Neuron (in vitro differentiated cells): Measurements from ENCODE around the gene BICRA.
A peak's percentile ranks its signal among the peaks of the same experiment; 100 is the strongest.
"Not testable (repeated sequence)": the region's sequence is repeated elsewhere in the genome, so short reads cannot be mapped to it uniquely, and the experiment has no call there.

Source experiments
- H2AFZ ChIP-seq: one replicate; pipeline ENCODE4 v1.6.1; 2013; ENCODE audit warnings: low read depth, mild to moderate bottlenecking, inconsistent platforms, low read length, moderate library complexity
- H3K27me3 ChIP-seq: one replicate; pipeline ENCODE4 v1.6.1; 2013; ENCODE audit warnings: low read length; ENCODE audit not compliant: insufficient read depth
- H3K36me3 ChIP-seq: one replicate; pipeline ENCODE4 v1.6.1; 2013; ENCODE audit warnings: low read length; ENCODE audit not compliant: insufficient read depth
- H3K4me1 ChIP-seq: one replicate; pipeline ENCODE4 v1.6.1; 2013; ENCODE audit warnings: low read length; ENCODE audit not compliant: insufficient read depth
- H3K4me3 ChIP-seq: 2 replicates; pipeline ENCODE4 v1.5.1; 2013; ENCODE audit warnings: mild to moderate bottlenecking, low read length, moderate library complexity
- H3K9me3 ChIP-seq: one replicate; pipeline ENCODE4 v1.6.1; 2013; ENCODE audit warnings: low read length

The BICRA gene

GRCh38 chr19:47714339-47714738, 105.4 kb downstream of the BICRA start:
- peaks cover 6% of the 10 kb centered on the region for H3K4me1 ChIP-seq
- no peaks in the 10 kb centered on the region for H3K36me3 ChIP-seq
- H3K27me3 ChIP-seq = peaks cover 9% of the 10 kb centered on the region
- peaks cover 7% of the 10 kb centered on the region for H3K9me3 ChIP-seq
- no peak overlapping the region for H2AFZ ChIP-seq
- no peak overlapping the region for H3K4me3 ChIP-seq

- H3K4me1 ChIP-seq, H3K36me3 ChIP-seq, H2AFZ ChIP-seq, H3K27me3 ChIP-seq, H3K4me3 ChIP-seq, H3K9me3 ChIP-seq: not testable (repeated sequence)
Observed at GRCh38 chr19:47714855-47715254, 105.9 kb downstream of the BICRA start.

- Histone ChIP-seq H3K9me3 (peaks cover 7% of the 10 kb centered on the region), H3K27me3 (peaks cover 9% of the 10 kb centered on the region), H3K4me3 (no peak overlapping the region), H3K4me1 (peaks cover 10% of the 10 kb centered on the region), H2AFZ (no peak overlapping the region), H3K36me3 (no peaks in the 10 kb centered on the region)
Observed at GRCh38 chr19:47716270-47716937, 107.5 kb downstream of the BICRA start.

GRCh38 chr19:47718415-47719046, 109.6 kb downstream of the BICRA start:
- H3K36me3 ChIP-seq, H3K4me1 ChIP-seq, H3K9me3 ChIP-seq, H3K27me3 ChIP-seq: not testable (repeated sequence)
- peak overlapping the region; percentile 17 for H2AFZ ChIP-seq
- peak overlapping the region; percentile 13 for H3K4me3 ChIP-seq

- H3K36me3 ChIP-seq = no peaks in the 10 kb centered on the region
- H3K9me3 ChIP-seq = peaks cover 3% of the 10 kb centered on the region
- peak overlapping the region; percentile 13 for H3K4me3 ChIP-seq
- H3K27me3 ChIP-seq = no peaks in the 10 kb centered on the region
- H2AFZ ChIP-seq = peak overlapping the region; percentile 17
- H3K4me1 ChIP-seq = peaks cover 10% of the 10 kb centered on the region
Observed at GRCh38 chr19:47719047-47719859, 110.3 kb downstream of the BICRA start.

GRCh38 chr19:47720669-47721422, 111.9 kb downstream of the BICRA start:
- H3K4me3 ChIP-seq = no peak overlapping the region
- H3K27me3 ChIP-seq = no peaks in the 10 kb centered on the region
- H2AFZ ChIP-seq = no peak overlapping the region

GRCh38 chr19:47723581-47723940, 114.6 kb downstream of the BICRA start:
- H3K9me3 ChIP-seq = no peaks in the 10 kb centered on the region
- no peak overlapping the region for H3K4me3 ChIP-seq
- H3K27me3 ChIP-seq = no peaks in the 10 kb centered on the region
- peaks cover 10% of the 10 kb centered on the region for H3K4me1 ChIP-seq
- H3K36me3 ChIP-seq = no peaks in the 10 kb centered on the region
- no peak overlapping the region for H2AFZ ChIP-seq

More at GRCh38 chr19:47720669-47721422, 111.9 kb downstream of the BICRA start:
- Histone ChIP-seq H3K36me3 (no peaks in the 10 kb centered on the region), H3K4me1 (peaks cover 10% of the 10 kb centered on the region), H3K9me3 (no peaks in the 10 kb centered on the region)

GRCh38 chr19:47725759-47726401, 116.9 kb downstream of the BICRA start:
- Histone ChIP-seq H3K4me1 (no peaks in the 10 kb centered on the region), H3K4me3 (no peak overlapping the region), H2AFZ (no peak overlapping the region), H3K27me3 (peaks cover 13% of the 10 kb centered on the region), H3K36me3 (no peaks in the 10 kb centered on the region), H3K9me3 (no peaks in the 10 kb centered on the region)

GRCh38 chr19:47726467-47726866, 117.5 kb downstream of the BICRA start:
- Histone ChIP-seq H3K27me3 (peaks cover 13% of the 10 kb centered on the region), H3K4me3 (no peak overlapping the region), H2AFZ (no peak overlapping the region), H3K9me3 (no peaks in the 10 kb centered on the region), H3K36me3 (no peaks in the 10 kb centered on the region), H3K4me1 (no peaks in the 10 kb centered on the region)

GRCh38 chr19:47728295-47728694, 119.4 kb downstream of the BICRA start:
- not testable (repeated sequence) for H3K9me3 ChIP-seq, H2AFZ ChIP-seq, H3K36me3 ChIP-seq, H3K4me3 ChIP-seq, H3K4me1 ChIP-seq
- H3K27me3 ChIP-seq = peaks cover 13% of the 10 kb centered on the region

GRCh38 chr19:47729468-47729798, 120.5 kb downstream of the BICRA start:
- H2AFZ ChIP-seq = no peak overlapping the region
- peaks cover 13% of the 10 kb centered on the region for H3K27me3 ChIP-seq
- no peak overlapping the region for H3K4me3 ChIP-seq
- H3K36me3 ChIP-seq = no peaks in the 10 kb centered on the region
- H3K4me1 ChIP-seq = no peaks in the 10 kb centered on the region
- no peaks in the 10 kb centered on the region for H3K9me3 ChIP-seq

- Histone ChIP-seq H3K4me3 (no peak overlapping the region), H3K36me3 (no peaks in the 10 kb centered on the region)
Observed at GRCh38 chr19:47729799-47730520, 121.0 kb downstream of the BICRA start.

More at GRCh38 chr19:47729799-47730520, 121.0 kb downstream of the BICRA start:
- Histone ChIP-seq H3K27me3 (peaks cover 13% of the 10 kb centered on the region), H3K4me1 (no peaks in the 10 kb centered on the region), H3K9me3 (no peaks in the 10 kb centered on the region), H2AFZ (no peak overlapping the region)
